ENCODE measurements around the gene PAX2. TPM values are rescaled to one million over a fixed set of nuclear protein-coding genes. Genes with fewer than 3 reads are reported as not detected.

The PAX2 gene
- total RNA-seq, 1 experiment from 2014 or later, result not detected

GRCh38 chr10:100859484-100859763 is 114.0 kb downstream of the PAX2 start:
- Histone ChIP-seq H3K9me3 (ENCODE audit: low read depth, low read length, poor library complexity, severe bottlenecking) (no peaks in the 10 kb centered on the region), H3K4me1 (ENCODE audit: insufficient read depth, low read length, poor library complexity, severe bottlenecking) (no peaks in the 10 kb centered on the region), H3K27me3 (replicated peaks; ENCODE audit: insufficient read depth, low read depth, low read length, poor library complexity) (peaks cover 65% of the 10 kb centered on the region), H3K36me3 (ENCODE audit: insufficient read depth, low read length, poor library complexity, severe bottlenecking) (no peaks in the 10 kb centered on the region), H3K4me3 (ENCODE audit: low read depth, low read length, poor library complexity, severe bottlenecking) (no peak overlapping the region), H3K27ac (ENCODE audit: low read depth, low read length, poor library complexity, severe bottlenecking) (no peak overlapping the region)
- ChIA-PET CTCF (no interaction called here), POLR2A (ENCODE audit: low non-redundant PET) (no interaction called here)
- intact Hi-C loops (cut with micrococcal nuclease; ENCODE audit: unreplicated experiment), result no loop called here
- BruUV-seq (replicated peaks), result no TSS peak
- TF ChIP-seq EZH2 (IDR thresholded peaks at IDR 0.05; ENCODE audit: borderline replicate concordance, low read depth, low read length, poor library complexity, severe bottlenecking), result no peak
- TF ChIP-seq, protein P1, sequence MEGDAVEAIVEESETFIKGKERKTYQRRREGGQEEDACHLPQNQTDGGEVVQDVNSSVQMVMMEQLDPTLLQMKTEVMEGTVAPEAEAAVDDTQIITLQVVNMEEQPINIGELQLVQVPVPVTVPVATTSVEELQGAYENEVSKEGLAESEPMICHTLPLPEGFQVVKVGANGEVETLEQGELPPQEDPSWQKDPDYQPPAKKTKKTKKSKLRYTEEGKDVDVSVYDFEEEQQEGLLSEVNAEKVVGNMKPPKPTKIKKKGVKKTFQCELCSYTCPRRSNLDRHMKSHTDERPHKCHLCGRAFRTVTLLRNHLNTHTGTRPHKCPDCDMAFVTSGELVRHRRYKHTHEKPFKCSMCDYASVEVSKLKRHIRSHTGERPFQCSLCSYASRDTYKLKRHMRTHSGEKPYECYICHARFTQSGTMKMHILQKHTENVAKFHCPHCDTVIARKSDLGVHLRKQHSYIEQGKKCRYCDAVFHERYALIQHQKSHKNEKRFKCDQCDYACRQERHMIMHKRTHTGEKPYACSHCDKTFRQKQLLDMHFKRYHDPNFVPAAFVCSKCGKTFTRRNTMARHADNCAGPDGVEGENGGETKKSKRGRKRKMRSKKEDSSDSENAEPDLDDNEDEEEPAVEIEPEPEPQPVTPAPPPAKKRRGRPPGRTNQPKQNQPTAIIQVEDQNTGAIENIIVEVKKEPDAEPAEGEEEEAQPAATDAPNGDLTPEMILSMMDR (conservative IDR thresholded peaks at IDR 0.05; ENCODE audit: low read depth, low read length), result no peak
- DNase-seq (ENCODE audit: low spot score), result no peak

GRCh38 chr10:100863433-100863832 is 118.1 kb downstream of the PAX2 start:
- CTCF ChIA-PET, result no interaction called here
- BruUV-seq (replicated peaks), result no TSS peak
- POLR2A ChIA-PET (ENCODE audit: low non-redundant PET), result no interaction called here

DNA sequence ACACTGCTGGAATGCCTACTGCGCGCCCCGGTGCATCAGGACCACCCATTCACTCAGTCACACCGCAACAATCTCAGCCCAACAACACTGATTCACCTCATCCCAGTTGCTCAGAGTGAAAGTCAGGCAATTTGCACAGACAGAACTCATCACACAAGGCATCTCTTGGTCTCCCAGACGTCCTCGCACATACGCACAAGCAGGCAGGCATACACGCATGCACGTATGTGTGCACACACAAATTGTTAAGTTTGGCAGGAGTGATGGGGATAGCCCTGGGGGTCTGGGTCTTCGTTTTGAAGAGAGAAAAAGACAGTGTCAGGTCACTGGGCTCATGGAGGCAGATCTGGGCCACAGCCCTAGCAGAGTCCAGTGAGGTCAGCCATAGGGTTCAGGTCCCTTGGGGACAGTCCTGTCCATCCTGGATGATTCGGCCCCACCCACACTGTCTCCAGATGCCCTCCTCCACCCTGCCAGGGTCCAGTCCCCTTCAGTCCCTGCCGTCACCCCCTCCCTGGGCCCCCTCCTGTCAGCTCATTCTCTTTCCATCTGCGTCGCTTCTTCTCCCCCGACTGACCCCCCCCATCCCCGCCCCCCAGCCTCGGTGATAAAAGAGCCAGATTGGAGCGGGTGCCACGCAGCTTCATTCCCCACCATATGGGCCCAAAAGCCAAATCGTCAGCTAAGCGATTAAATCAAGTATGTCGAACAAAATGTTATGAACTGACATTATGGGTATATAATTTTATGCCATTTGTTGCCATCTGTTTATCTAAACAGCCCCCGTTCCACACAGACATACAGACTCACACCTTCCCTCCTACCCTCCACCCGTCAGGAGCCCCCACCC is 118.9 kb downstream of the PAX2 start:
- Histone ChIP-seq H3K4me3 (ENCODE audit: low read depth, low read length, poor library complexity, severe bottlenecking) (no peak overlapping the region), H3K36me3 (ENCODE audit: insufficient read depth, low read length, poor library complexity, severe bottlenecking) (no peaks in the 10 kb centered on the region), H3K4me1 (ENCODE audit: insufficient read depth, low read length, poor library complexity, severe bottlenecking) (peaks cover 10% of the 10 kb centered on the region), H3K9me3 (ENCODE audit: low read depth, low read length, poor library complexity, severe bottlenecking) (no peaks in the 10 kb centered on the region), H3K27me3 (replicated peaks; ENCODE audit: insufficient read depth, low read depth, low read length, poor library complexity) (peaks cover 27% of the 10 kb centered on the region), H3K27ac (ENCODE audit: low read depth, low read length, poor library complexity, severe bottlenecking) (no peak overlapping the region)
- TF ChIP-seq EZH2 (IDR thresholded peaks at IDR 0.05; ENCODE audit: borderline replicate concordance, low read depth, low read length, poor library complexity, severe bottlenecking), result no peak
- TF ChIP-seq, protein P1 (conservative IDR thresholded peaks at IDR 0.05; ENCODE audit: low read depth, low read length), result no peak
- CTCF ChIA-PET, result no interaction called here
- no peak for DNase-seq (ENCODE audit: low spot score)
- BruUV-seq (replicated peaks), result no TSS peak
- intact Hi-C loops (cut with micrococcal nuclease; ENCODE audit: unreplicated experiment), result no loop called here
- POLR2A ChIA-PET (ENCODE audit: low non-redundant PET), result no interaction called here

More at GRCh38 chr10:100863433-100863832, 118.1 kb downstream of the PAX2 start:
- Histone ChIP-seq H3K27ac (ENCODE audit: low read depth, low read length, poor library complexity, severe bottlenecking) (no peak overlapping the region), H3K9me3 (ENCODE audit: low read depth, low read length, poor library complexity, severe bottlenecking) (no peaks in the 10 kb centered on the region), H3K4me3 (ENCODE audit: low read depth, low read length, poor library complexity, severe bottlenecking) (no peak overlapping the region), H3K27me3 (replicated peaks; ENCODE audit: insufficient read depth, low read depth, low read length, poor library complexity) (peaks cover 36% of the 10 kb centered on the region), H3K36me3 (ENCODE audit: insufficient read depth, low read length, poor library complexity, severe bottlenecking) (no peaks in the 10 kb centered on the region), H3K4me1 (ENCODE audit: insufficient read depth, low read length, poor library complexity, severe bottlenecking) (peaks cover 10% of the 10 kb centered on the region)
- DNase-seq (ENCODE audit: low spot score), result no peak
- TF ChIP-seq EZH2 (IDR thresholded peaks at IDR 0.05; ENCODE audit: borderline replicate concordance, low read depth, low read length, poor library complexity, severe bottlenecking), result no peak
- TF ChIP-seq, protein P1 (conservative IDR thresholded peaks at IDR 0.05; ENCODE audit: low read depth, low read length), result no peak
- intact Hi-C loops (cut with micrococcal nuclease; ENCODE audit: unreplicated experiment), result no loop called here
